Coronary artery (tissue), 2 donors: ENCODE results near the gene TTYH3.

Experiments
- DNase-seq: peaks from one replicate; pipeline ENCODE4 v3.0.0-alpha.2; 2017; ENCODE audit warnings: low spot score
- H3K27ac ChIP-seq, 2 donors: fragments of 200-600 bp; sonication (generic); one replicate each; pipeline ENCODE4 v1.5.1; 2016 to 2019
- H3K4me3 ChIP-seq: fragments of 200-600 bp; sonication (generic); 2 replicates; pipeline ENCODE4 v1.5.1; 2016; ENCODE audit warnings: mild to moderate bottlenecking, moderate library complexity
- TF ChIP-seq, protein P1 (sequence below): fragments of 200-600 bp; sonication (generic); IDR thresholded peaks from one replicate; pipeline ENCODE4 v1.5.1; 2019; ENCODE audit warnings: antibody characterized with exemption

The TTYH3 gene

DNA sequence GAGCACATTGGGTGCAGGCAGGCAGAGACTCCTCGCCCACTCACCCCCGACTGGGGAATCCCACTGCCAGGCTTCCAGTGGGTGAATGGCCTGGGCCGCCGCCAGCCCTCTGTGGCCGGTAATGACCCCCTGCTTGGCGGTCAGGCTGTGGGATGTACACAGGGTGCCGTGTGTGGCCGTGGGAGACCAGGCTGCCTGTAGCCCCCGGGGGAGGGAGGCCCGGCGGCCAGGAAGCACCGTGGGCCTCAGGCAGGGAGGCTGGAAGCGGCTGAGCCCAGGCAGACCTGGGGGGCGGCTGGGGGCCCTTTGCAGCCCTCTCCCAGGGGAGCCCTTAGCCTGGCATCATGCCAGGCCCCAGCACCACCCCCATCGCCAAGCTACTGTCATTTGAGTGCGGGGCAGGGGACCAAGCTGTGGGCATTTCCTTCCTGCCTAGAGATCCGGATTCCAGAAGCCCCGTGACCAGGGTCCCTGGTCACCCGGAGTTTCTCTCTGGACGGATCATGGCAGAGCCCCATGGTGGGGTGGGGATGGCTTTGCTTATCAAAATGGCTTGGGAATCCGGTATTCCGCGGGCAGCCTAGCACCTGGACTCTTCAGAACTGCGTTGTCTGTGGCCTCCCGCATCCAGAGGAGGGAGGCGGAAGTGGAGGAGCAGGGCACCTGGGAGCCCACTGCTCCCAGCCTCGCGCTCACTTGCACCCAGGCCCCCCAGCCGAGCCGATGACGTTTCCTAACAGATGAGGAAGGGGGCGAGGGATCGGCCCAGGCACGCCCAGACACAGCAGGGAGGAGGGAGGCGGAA is 1.1 kb downstream of the TTYH3 start:
- peak overlapping the region; percentile 79 to 94 for H3K27ac ChIP-seq
- TF ChIP-seq, protein P1, sequence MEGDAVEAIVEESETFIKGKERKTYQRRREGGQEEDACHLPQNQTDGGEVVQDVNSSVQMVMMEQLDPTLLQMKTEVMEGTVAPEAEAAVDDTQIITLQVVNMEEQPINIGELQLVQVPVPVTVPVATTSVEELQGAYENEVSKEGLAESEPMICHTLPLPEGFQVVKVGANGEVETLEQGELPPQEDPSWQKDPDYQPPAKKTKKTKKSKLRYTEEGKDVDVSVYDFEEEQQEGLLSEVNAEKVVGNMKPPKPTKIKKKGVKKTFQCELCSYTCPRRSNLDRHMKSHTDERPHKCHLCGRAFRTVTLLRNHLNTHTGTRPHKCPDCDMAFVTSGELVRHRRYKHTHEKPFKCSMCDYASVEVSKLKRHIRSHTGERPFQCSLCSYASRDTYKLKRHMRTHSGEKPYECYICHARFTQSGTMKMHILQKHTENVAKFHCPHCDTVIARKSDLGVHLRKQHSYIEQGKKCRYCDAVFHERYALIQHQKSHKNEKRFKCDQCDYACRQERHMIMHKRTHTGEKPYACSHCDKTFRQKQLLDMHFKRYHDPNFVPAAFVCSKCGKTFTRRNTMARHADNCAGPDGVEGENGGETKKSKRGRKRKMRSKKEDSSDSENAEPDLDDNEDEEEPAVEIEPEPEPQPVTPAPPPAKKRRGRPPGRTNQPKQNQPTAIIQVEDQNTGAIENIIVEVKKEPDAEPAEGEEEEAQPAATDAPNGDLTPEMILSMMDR: no peak
- DNase-seq: peak; percentile 90
- H3K4me3 ChIP-seq: peak overlapping the region; percentile 93

DNA sequence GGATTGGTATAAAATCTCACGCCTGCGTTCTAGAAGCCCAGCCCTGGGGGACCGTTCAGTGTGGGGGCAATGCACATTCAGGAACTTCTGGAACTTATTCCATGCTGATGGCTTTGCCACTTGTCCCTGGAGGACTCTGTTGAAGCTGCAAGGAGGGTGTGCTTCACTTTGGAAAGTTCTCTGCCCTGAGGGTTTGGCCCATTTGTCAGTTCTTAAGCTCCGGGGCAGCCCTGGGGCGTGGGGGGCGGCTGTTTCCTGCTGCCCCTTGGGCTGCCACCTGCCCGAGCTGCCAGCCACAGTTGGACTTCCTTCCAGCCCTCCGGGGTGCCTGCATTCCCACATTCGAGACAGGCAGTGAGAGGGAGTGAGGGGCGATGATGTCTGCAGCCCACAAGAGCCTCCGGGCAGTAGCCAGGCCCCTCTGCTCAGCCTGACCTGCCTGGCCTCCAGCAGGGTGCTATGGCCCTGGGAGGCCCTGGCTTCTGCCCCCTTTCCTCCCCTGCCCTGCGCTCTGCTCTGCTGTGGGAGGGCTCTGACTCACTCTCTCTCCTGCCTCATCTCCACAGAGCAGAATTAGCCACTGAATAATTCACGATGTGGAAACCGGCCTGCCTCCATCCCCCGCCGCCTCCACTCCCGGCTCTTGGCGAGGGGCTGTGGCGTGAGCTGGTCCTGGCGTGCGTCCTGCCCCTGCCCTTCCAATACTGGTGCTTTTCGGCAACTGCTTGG is 1.9 kb downstream of the TTYH3 start:
- Histone ChIP-seq H3K4me3 (peak overlapping the region; percentile 93), H3K27ac (peak overlapping the region; percentile 79 to 94)
- TF ChIP-seq, protein P1: no peak
- peak; percentile 91 for DNase-seq

DNA sequence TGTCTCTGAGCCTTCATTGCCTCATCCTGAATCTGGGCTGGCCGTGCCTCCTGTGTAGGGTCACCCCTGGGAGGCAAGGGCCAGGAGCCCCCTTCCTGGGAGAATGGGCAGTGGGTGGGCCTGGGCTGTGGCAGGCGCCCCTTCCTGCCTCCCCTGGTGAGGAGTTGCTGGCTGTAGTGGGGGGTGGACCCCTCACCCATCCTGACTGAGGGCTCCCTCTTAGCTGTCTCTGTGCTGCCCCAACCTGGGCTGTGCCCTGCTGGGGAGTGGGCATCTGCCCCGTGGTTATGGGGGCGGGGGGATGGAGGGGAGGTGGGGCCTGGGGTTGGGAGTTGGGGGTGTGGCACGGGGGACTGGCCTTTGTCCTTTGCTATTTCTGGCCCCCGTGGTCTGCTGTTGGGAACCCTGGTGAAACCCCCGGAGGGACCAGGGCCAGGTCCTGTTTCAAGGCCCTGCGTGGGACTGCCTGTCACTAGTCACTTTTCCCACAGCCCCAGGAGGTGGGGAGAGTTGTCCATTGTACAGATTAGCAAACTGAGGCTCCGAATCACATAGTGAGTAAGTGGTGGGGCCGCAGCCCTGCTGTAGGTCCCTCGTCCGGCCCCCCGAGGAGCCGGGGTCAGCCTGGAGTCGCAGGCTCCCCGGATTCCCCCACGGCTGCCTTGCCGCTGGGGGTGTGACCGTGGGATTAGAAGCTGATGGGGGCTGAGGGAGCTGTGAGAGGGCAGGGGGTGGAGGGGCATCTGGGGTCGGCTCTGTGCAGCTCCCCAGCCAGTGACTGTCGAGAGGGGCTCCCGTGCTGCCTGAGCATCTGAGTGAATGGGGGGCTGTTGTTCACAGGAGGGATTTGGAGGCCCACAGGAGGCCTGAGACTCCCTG is 2.7 kb downstream of the TTYH3 start:
- no peak for DNase-seq
- TF ChIP-seq, protein P1: no peak
- Histone ChIP-seq H3K4me3 (peak overlapping the region; percentile 93), H3K27ac (peak overlapping the region; percentile 79 to 94)

DNA sequence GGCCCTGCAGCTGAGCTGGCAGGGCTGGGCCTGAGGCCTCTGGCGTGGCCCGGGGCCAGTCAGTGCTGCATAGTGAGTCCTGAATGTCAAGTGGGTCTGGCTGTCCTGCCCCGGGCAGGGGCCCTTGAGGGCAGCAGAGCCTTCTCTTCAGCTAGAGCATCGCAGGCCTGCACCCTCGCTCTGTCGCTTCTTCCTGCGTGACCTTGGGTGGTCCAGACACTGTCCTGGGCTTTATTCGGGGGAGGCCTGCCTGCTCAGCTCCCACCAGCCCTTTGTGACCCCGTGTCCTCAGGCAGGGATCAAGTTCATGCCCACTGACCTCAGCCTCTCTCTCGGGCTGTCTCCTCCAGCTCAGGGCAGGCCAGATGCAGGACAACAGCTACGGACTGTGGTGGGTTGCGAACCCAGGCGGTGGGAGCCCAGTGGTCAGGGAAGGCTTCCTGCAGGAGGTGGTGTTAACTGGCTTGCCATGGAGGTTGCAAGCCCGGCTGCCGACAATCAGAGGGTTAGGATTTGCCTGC is 3.4 kb downstream of the TTYH3 start:
- DNase-seq: no peak
- no peak overlapping the region for H3K4me3 ChIP-seq
- TF ChIP-seq, protein P1: no peak
- H3K27ac ChIP-seq: peak overlapping the region; percentile 79 to 94

DNA sequence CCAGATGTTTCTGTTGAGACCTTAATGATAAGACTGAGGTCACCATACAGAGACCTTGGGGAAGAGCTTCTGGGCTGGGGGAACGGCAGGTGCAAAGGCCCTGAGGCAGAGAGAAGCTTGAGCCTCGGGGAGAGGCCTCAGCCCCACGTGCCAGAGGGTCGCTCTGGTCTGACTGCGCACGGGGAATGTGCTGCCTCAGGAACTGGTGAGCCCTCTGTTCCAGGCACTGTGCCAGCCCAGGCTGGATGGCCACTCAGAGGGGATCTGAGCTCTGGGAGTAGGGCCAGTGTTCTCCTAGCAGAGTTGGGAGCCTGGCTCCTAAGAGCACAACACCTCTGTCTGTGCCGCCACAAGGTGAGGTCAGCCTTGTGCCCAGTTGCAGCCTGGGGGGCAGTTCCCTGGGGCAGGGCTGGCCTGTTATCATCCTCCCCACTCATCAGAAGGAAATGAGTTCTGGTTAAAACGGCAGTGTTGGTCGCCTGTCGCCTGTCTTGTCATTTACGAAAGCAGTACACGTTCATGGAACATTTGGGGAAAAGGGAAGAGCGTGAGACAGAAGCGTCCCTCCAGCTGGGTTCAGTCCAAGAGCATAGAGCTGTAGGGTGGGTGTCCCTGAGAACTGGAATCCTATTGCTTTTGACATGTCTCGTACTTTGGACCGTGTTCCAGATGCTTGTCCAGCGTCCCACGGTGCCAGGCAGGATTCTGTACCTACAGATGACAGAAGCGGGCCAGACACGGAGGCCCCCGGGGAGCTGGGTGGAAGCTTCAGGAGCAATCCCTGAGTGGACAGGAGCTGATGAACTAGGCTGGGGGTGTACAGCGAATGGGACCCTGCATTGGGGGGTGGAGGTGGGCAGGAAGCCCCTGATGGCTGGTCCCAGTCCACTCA is 4.3 kb downstream of the TTYH3 start:
- TF ChIP-seq, protein P1: no peak
- H3K27ac ChIP-seq: peak overlapping the region in 1 of 2 donors; percentile 94
- DNase-seq: no peak
- no peak overlapping the region for H3K4me3 ChIP-seq

DNA sequence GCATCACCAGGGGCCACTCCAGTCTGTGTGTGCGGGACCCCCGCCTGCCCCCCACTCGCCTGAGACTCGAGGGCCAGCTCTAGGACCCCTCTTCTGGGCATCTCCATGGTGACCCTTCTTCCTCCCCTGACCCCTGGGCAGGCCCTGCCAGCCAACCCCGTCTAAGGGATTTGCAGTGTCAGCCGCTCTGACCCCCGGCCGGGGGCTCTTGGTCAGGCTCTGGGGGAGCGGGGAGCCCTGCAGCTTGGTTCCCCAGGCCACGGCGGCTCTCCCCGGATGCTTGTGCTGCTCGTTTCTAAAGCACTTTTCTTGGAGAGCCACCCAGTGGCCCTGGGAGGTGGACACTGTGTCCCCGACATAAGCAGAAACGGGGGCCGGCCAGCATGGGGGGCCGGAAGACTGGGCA is 5.3 kb downstream of the TTYH3 start:
- Histone ChIP-seq H3K27ac (peak overlapping the region in 1 of 2 donors; percentile 94), H3K4me3 (no peak overlapping the region)
- TF ChIP-seq, protein P1: no peak
- no peak for DNase-seq
